Breast epithelium (tissue), 3 donors: Measurements from ENCODE around the gene KCNG3.

Experiments used
- POLR2A ChIP-seq: fragments of 450-650 bp; IDR thresholded peaks from one replicate; pipeline ENCODE4 v1.6.1; 2016; ENCODE audit warnings: antibody characterized with exemption, mild to moderate bottlenecking, moderate library complexity
- POLR2AphosphoS5 ChIP-seq, 3 donors: sonication (generic); formaldehyde crosslinking; IDR thresholded peaks; one replicate each; pipeline ENCODE4 v1.6.1; 2017; ENCODE audit warnings: antibody characterized with exemption in 3 of 3
- TF ChIP-seq, protein P1 (sequence below), 3 donors: fragments of 450-650 bp; IDR thresholded peaks; one replicate each; pipeline ENCODE4 v1.5.1; 2016 to 2017; ENCODE audit warnings: antibody characterized with exemption in 3 of 3, mild to moderate bottlenecking in 3 of 3, moderate library complexity in 3 of 3

DNA sequence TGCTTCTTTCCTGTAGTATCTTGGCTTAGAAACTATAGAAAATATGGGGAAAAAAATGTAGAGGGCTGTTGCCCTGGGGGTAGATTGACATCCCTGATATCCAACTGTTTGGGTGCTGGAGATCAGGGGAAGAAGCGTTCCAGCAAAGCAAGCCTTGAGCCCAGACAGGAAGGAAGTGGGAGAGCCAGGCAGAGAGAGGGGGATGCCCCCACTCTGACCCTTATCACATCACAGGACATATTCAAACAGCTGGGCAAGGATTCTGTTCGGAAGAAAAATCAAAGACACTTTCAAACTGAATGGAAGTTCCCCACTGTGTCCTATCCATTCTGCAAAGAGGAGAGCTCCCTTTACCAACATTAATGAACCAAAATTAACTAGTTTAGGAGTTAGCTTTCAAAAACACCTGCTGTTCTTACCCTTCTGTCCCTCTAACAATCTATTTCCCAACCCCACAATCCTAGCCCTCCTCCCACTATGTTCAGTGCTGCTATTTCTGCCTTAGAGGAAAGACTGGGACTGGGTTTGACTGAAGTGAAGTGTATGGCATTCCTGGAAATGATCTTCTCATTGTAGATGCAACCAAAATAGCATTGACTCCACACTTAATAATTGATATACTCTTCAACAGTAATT is 16.9 kb upstream of the KCNG3 start:
- TF ChIP-seq, protein P1, sequence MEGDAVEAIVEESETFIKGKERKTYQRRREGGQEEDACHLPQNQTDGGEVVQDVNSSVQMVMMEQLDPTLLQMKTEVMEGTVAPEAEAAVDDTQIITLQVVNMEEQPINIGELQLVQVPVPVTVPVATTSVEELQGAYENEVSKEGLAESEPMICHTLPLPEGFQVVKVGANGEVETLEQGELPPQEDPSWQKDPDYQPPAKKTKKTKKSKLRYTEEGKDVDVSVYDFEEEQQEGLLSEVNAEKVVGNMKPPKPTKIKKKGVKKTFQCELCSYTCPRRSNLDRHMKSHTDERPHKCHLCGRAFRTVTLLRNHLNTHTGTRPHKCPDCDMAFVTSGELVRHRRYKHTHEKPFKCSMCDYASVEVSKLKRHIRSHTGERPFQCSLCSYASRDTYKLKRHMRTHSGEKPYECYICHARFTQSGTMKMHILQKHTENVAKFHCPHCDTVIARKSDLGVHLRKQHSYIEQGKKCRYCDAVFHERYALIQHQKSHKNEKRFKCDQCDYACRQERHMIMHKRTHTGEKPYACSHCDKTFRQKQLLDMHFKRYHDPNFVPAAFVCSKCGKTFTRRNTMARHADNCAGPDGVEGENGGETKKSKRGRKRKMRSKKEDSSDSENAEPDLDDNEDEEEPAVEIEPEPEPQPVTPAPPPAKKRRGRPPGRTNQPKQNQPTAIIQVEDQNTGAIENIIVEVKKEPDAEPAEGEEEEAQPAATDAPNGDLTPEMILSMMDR (IDR thresholded peaks at IDR 0.05), result no peak
- no peak for TF ChIP-seq POLR2A
- no peak for TF ChIP-seq POLR2AphosphoS5 (IDR thresholded peaks at IDR 0.05)
